GM18507 (cell line): ENCODE measurements around the gene IGFBP1.

Experiments used
- DNase-seq: peaks from one replicate; pipeline ENCODE4 v3.0.0; 2011; ENCODE audit warnings: low read depth; ENCODE audit not compliant: insufficient read length; ENCODE audit errors: extremely low spot score
- FAIRE-seq: peaks from 2 replicates; lab custom pipeline; 2011; peaks lifted over from hg19 to GRCh38; lab: Jason Lieb, UNC

IGFBP1 gene

DNA sequence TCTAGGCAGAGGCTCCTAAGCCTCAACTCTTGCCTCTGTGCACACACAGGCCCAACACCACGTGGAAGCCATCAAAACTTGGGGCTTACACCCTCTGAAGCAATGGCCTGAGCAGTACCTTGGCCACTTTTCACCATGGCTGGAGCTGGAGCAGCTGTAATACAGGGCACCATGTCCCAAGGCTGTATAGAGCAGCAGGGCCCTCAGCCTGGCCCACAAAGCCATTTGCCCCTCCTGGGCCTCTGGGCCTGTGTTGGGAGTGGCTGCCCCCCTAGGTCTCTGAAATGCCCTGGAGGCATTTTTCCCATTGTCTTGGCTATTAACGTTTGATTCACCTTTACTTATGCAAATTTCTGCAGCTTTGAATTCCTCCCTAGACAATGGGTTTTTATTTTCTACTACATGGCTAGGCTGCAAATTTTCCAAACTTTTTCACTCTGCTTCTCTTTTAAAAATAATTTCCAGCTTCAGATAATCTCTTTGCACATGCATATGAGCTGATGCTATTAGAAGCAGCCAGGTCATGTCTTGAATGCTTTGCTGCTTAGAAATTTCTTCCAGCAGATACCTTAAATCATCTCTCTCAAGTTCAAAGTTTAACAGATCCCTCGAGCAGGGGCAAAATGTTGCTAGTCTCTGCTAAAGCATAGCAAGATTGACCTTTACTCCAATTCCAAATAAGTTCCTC, 9.7 kb upstream of the IGFBP1 start:
- no peak for FAIRE-seq
- no peak for DNase-seq

DNA sequence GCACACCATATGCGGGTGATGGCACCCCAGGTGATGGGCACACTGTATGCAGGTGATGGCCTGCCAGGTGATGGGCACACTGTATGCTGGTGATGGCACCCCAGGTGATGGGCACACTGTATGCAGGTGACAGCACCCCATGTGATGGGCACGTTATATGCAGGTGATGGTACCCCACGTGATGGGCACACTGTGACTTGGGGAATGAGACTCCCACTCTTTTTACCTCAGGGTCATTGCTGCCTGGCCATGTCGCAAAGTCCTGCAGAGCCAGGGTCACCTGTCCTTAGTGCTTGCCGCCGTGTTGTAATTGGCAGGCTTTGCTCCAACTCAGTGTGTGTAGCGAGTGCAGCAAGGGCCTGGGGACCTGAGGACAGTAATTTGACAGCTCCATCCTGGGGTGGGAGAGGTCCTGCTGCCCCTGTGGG, 7.8 kb upstream of the IGFBP1 start:
- FAIRE-seq (no peak), DNase-seq (no peak)

DNA sequence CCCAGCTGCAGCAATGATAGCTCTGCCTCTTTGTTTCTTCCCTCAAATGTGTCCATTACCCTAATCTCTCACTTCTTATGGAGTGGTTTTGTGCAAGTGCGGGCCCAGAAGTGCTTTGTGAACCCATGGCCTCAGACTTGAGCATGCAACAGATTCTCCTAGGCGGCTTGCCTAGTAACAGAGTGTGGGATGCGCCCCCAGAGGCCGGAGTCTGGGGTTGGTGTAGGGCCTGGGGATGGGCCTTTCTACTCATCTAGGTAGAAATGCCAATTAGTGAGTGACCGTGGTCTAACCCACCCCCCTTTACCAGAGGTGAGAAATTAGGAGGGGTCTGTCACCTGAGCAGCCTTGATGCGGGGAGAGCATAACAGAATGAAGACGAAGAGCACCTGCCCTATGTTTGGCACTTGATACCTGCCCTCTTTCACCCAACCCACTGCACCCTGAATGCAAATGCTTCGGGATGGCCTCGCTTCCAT, 7.0 kb upstream of the IGFBP1 start:
- no peak for FAIRE-seq
- DNase-seq, result no peak

DNA sequence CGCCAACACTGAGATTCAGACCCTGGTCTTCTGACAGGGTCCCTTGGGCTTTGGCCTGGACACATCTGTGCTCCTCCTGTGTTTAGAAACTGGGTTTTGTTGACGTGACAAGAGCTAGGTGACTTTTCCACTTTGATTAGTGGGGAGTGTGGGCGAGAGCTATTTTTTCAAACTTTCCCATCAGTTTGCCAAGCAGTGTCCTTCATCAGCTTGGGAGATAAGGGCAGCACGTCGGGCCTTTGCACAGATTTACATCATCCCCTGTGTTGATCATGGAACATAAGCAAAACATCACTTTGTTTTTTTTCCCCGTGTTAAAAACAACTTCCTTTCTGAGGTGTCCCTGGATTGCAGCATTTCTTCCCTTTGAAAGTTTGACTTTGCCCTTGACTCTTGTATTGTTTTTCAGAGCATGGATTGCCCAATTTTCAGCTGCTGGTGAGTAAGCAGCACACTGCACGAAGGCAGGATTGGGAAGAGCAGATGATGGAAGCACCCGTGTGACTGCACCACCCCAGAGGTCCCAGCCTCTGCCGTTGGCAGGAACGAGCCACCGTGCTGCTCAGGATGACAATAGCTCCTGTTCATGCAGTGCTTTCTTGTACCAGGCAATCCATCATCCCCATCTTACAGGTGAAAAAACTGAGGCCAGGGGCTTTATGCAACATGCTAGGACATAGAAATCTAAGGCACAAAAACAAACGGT, 6.4 kb upstream of the IGFBP1 start:
- DNase-seq (no peak), FAIRE-seq (no peak)

DNA sequence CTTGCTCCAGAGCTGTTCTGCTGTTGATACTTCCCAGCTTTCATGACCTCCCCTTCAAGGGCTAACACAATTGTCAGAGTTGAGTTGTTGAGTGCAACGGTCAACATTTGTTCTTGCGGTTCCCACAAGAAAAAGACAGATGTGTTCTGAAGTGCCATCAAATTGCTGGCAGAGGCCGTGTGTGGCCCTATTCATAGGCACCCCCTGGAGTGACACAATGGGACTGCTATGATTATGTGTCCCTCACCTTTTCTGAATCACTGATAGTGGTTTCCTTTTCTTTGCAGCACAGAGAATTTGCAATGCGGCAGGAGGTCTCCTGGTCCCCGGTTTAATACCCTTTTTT, 5.8 kb upstream of the IGFBP1 start:
- FAIRE-seq (no peak), DNase-seq (no peak)

DNA sequence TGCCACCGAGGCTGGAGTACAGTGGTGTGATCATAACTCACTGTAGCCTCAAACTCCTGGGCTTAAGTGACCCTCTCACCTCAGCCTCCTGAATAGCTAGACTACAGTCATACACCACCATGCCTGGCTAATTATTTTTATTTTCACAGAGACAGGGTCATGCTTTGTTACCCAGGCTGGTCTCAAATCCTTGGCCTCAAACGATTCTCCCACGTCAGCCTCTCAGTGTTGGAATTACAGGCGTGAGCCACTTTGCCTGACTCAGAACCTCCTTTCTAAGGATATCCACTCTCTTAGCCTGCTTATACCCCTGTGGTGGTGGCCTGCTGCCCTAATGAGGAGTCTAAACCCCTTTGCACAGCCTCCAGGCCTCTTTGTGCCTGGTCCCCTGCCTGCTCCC, 4.2 kb upstream of the IGFBP1 start:
- no peak for FAIRE-seq
- no peak for DNase-seq

DNA sequence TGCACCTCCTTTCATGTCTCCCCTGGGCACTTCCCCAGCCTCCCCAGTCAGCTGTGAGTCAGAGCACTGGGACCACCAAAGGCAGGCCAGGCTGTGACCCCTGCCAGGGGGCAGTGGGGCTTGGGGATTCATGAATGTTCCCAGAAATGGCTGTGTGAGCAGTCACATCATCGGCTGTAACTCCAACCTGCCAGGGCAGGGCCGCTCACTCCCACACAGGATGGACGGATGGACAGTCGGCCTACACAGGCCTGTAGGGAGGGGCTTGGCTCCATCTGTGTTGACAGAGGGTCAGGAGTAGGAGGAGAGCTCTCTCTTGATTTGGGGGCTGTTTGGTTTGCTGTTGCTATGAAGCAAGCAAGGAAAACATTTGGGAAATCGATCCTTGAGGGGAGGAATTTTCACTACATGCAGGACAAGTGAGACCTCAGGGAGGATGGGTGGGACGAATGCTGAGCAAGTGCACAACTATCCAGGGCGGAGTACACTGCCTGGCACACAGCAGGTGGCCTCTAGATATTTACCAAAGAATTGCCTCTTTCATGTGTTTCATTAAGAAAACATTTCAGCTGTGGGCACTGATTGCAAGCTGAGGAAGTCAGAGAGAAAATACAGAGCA, 2.9 kb upstream of the IGFBP1 start:
- FAIRE-seq, result no peak
- DNase-seq, result no peak

DNA sequence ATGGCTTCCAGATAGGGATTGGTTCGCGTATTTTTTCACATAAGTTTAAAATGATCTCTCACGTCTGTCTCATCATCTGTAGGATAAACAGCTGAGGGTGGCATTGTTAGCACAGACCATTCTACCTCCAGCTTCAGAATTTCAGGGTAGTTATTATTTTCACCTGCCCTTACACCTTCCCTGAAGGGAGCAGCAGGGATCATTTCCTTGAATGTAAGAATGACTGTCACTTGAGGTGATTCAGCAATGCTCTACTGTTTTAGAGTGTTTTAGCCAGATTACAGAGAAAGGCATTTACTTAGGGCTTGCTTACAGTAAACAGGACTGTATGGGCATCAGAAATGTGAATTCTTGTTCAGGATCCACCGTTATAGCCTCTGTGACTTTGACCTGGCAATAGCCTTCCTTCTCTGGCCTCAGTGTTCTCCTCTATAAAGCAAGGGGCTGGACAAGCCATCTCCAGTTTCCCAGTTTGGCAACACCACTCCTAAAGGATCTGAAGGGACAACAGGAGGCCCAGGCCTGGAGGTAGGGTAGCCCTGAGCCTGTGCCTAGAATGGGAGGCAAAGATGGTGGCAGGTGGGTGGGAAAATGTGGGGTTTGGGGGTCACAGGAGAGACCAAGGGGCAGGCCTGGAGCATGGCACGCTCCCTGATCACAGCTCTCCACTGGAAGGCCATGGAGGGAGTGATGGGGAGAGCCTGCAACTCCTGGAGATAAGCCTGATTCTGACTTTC, 1.2 kb upstream of the IGFBP1 start:
- DNase-seq (no peak), FAIRE-seq (no peak)

DNA sequence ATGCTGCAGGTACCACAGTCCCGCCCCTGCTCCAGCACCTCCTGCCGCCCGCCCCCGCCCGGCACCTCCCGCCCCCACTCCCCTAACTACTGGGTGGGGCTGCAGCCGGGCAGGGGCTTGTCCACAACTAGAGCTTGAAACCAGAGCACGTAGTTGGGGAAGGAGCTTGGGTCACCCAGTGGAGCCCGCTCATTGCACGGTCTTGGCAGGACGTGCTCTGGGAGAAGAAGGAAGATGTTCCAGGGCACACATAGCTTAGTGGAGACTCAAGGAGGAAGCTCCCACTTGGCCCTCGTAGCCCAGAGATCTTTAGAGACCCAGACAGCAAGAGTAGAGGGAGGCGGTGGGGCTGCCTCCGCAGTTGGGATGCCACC, 692 bp downstream of the IGFBP1 start:
- no peak for DNase-seq

DNA sequence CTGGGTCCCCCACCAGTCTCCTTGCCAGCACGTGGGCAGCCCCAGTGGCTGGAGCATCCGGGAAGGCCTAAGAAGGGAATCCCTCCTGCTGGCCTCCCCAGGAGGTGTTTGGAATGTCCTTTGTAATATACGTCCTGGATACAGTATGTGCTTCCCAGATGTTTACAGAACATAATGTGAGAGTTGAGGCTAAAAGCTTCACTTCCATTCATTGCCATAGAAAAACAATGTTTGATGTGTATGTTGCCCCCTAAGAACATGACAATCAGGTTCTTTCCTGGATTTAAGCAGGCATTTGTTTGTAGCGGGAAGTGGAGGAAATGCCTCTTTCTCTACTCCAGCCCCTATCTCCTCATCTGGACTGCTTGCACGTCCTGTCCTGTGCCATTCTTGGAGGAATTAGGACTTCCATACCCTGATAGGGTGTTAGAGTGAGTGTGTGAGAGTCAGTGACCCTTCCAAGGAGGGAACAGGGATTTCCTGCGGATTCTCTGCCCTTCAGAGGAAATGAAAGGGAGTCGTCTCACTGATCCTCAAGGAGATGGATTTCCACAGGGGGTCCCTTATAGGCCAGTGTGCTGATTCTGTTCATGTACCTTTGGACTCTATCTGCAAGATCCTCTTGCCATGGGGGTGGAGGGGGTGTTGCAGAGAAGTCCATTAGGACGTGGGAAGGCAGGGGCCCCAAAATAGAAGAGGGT, 1.2 kb downstream of the IGFBP1 start:
- no peak for DNase-seq
- no peak for FAIRE-seq

More for the DNA sequence above, 692 bp downstream of the IGFBP1 start:
- FAIRE-seq, result no peak

DNA sequence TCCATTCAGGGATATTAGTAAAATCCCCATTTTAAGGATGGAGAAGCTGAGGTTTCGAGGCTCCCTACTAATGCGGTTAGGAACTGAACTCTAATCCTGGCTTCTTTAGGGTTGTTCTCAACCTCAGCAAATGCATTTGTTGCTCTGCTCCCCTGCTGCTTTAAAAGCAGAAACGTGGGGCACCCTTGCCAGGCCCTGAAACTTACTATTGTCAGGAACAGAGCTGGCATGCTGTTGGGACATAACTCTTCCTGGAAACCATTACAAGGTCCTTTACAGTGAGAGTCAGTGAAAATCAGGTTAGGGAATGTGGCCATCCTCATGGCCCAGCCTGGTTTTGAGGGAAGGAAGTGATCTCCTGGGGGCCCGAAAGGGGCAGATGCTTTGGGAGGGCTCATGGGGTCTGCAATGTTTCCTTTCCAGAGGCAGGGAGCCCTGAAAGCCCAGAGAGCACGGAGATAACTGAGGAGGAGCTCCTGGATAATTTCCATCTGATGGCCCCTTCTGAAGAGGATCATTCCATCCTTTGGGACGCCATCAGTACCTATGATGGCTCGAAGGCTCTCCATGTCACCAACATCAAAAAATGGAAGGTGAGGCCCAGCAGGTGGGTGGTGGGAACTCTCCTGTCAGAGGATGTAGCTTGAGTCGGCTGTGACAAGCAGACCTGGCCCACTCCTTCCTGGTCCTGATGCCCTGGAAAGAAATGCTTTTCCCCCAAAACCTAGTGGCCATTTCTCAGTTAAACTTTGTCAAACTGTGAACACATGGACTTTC, 2.0 kb downstream of the IGFBP1 start:
- FAIRE-seq (no peak), DNase-seq (no peak)

DNA sequence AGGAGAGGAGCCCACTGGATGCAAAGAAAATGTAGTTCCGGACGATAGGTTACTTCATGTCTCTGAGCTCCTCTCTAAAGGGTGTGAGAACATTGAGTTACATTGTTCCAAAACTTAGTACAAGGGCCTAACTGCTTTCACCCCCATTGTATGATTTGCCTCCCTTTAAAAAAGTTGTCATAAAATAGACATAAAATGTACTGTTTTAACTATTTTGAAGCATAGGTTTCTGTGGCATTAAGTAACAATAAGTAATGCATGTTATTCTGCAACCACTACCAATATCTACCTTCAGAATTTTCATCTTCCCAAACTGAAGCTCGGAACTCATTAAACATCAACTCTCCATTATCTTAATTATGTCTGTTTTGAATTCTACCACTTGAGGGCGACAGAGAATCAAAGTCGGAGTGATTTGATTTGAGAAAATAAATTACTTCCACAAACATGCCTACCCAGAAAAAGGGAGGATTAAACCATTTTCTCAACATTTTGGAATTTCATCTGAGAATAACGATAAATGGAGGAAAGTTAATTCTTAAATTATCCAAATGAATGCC, 2.7 kb downstream of the IGFBP1 start:
- DNase-seq (no peak), FAIRE-seq (peak; percentile 56)

DNA sequence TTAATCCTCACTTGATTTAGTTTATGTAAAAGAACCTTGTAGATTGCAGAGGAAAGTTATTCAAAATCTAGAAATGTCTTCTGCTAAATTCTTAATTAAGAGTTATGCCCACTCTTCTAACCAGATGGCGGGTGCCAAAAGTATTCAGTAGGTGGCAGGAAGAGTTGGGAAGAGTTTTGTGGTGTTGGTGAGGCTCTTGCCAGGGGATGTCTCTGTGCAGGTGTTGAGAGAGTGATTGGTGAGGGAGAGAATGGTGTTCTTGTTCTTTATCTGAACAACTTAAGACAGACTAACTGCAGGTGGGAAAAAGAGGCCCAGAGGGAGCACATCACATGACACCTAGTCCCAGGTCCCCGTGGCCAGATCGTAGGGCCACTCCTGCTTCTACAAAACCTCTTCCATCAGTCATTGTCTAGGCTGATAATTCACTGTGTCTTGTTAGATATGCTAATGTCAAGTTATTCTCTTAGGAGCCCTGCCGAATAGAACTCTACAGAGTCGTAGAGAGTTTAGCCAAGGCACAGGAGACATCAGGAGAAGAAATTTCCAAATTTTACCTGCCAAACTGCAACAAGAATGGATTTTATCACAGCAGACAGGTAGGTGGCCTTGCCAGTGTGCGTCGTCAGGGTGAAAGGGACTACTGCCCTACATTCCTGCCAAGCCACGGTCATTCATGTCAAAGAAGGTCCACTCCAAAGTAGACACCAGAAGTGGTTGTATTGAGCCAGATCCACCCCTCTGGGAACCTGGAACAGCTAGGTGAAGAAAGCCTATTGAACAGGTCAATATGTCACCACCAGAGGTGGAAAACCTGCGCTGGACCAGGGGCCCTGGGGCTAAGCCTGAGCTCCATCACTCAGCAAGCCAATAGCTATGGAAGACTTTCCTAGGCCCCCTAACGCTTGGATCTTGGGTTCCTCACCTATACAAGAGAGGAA, 3.4 kb downstream of the IGFBP1 start:
- FAIRE-seq (no peak), DNase-seq (no peak)

DNA sequence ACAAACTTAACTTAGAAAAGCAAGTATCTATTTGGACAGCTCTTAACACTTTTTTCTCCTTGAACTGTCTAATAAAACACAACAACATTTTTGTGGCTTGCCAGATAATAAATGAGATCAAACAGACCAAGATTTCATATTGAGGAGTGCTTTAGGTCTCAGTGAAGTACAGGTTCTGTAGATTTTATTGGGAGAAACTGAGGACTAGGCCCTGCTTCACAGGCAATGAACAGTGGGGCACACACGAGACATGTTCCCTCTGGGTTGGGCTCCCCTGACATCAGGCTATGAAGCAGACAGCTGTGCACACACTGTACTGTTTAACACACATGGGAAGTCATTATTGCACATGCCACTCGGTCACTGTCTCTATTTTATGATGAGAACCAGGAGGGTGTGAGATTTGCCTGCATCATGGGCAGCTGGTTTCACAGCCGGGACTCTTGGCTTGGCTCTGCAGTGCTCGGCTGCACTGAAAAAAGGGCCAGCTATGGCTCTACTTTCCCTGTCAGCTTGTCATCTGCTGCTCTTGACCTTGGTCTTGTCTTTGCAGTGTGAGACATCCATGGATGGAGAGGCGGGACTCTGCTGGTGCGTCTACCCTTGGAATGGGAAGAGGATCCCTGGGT, 4.2 kb downstream of the IGFBP1 start:
- no peak for FAIRE-seq

DNA sequence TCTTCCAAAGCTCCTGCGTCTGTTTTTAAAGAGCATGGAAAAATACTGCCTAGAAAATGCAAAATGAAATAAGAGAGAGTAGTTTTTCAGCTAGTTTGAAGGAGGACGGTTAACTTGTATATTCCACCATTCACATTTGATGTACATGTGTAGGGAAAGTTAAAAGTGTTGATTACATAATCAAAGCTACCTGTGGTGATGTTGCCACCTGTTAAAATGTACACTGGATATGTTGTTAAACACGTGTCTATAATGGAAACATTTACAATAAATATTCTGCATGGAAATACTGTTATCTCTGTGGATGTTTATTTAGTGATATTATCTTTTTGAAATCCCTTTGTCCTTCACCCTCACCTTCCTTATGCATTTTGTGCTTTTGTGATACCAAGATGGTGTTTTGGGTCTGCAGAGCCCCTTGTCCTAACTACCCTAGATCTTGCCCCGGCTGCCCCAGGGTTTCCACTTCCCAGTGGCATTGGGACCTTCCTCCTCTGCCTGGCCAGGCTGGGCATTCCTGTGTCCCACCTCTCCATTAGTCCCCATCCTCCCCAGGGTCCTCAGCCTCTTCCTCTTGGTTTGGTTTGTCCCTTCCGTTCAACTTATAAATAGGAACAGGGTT, 5.2 kb downstream of the IGFBP1 start:
- DNase-seq (no peak), FAIRE-seq (no peak)

More for the DNA sequence above, 4.2 kb downstream of the IGFBP1 start:
- no peak for DNase-seq

DNA sequence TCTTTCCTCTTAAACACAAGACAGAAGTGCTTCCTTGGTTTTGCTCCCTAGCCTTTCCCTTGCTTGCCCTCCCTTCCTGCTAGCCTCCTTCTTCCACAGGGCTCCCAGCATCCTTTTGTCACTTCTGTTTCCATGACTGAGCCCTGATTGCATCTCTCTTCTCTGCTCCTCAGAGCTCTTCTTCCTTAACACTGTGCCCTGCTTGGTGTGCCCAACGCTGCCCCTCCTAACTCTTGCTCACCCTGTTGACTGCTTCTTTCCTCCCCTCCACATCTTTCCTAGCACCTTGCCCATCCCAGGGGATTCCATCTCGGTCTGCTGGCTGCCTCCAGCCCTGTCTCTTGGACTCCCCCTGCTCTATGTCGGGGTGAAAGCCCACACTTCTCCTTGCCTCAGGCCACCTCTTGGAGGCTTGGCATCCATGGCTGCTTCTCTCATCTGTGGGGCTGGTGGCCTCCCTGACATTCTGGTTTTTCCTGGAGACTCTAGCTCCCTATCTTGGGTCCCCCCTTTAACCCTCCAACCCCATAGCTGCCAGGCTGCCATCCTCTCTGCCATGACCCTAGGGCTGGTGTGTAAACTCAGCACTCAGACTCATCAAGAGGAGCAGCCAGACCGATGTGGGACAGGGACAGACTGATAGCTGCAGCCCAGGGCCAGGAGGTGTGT, 5.8 kb downstream of the IGFBP1 start:
- FAIRE-seq (no peak), DNase-seq (no peak)
